Liver (tissue), 9 donors: Measurements from ENCODE around the gene VIM. TPM values are rescaled to one million over a fixed set of nuclear protein-coding genes. Genes with fewer than 3 reads are reported as not detected.

ENCODE experiments used
- DNase-seq: peaks from one replicate; pipeline ENCODE4 v3.0.0-alpha.2; 2017; ENCODE audit warnings: low spot score
- H3K27ac ChIP-seq, 2 donors: one replicate each; pipeline ENCODE4 v1.7.0; 2013; ENCODE audit warnings: inconsistent platforms in 2 of 2, low read length in 2 of 2, control low read depth in 1 of 2, low read depth in 1 of 2, mild to moderate bottlenecking in 1 of 2
- H3K27me3 ChIP-seq, 4 donors: one replicate each; pipeline versions ENCODE4 v1.6.1 to v1.7.0; 2013; ENCODE audit warnings: low read length in 3 of 4, inconsistent platforms in 1 of 4, mild to moderate bottlenecking in 1 of 4, moderate library complexity in 1 of 4; ENCODE audit not compliant: control insufficient read depth in 4 of 4, insufficient read depth in 4 of 4
- H3K36me3 ChIP-seq, 4 donors: one replicate each; pipeline versions ENCODE4 v1.6.1 to v1.7.0; 2013; ENCODE audit warnings: low read length in 3 of 4, mild to moderate bottlenecking in 3 of 4, low read depth in 1 of 4, moderate library complexity in 1 of 4; ENCODE audit not compliant: control insufficient read depth in 4 of 4, insufficient read depth in 3 of 4
- H3K4me1 ChIP-seq, 4 donors: one replicate each; pipeline versions ENCODE4 v1.6.1 to v1.7.0; 2013; ENCODE audit warnings: low read length in 3 of 4, mild to moderate bottlenecking in 3 of 4, moderate library complexity in 1 of 4; ENCODE audit not compliant: control insufficient read depth in 4 of 4, insufficient read depth in 4 of 4
- H3K4me3 ChIP-seq, 3 donors: one replicate each; pipeline versions ENCODE4 v1.6.1 to v1.7.0; 2013; ENCODE audit warnings: low read length in 3 of 3, control low read depth in 1 of 3, low read depth in 1 of 3, mild to moderate bottlenecking in 1 of 3
- H3K9ac ChIP-seq, 2 donors: one replicate each; pipeline ENCODE4 v1.7.0; 2013; ENCODE audit warnings: low read length in 2 of 2, mild to moderate bottlenecking in 2 of 2, moderate library complexity in 2 of 2, control low read depth in 1 of 2, low read depth in 1 of 2
- H3K9me3 ChIP-seq, 4 donors: one replicate each; pipeline versions ENCODE4 v1.6.1 to v1.7.0; 2013; ENCODE audit warnings: low read length in 3 of 4; ENCODE audit not compliant: control insufficient read depth in 4 of 4
- ATF3 ChIP-seq: IDR thresholded peaks from 2 replicates; pipeline ENCODE4 v1.6.1; 2016; ENCODE audit warnings: antibody characterized with exemption
- CTCF ChIP-seq: fragments of 150-350 bp; IDR thresholded peaks from 2 replicates; pipeline ENCODE4 v1.5.1; 2017; ENCODE audit warnings: improper control_type of control experiment, low read depth, low read length; ENCODE audit not compliant: missing input control
- EGR1 ChIP-seq, 2 donors: IDR thresholded peaks; 2 replicates each; pipeline ENCODE4 v1.6.1; 2016 to 2018; ENCODE audit warnings: antibody characterized with exemption in 2 of 2, low read depth in 2 of 2
- FOXA1 ChIP-seq: IDR thresholded peaks from 2 replicates; pipeline ENCODE4 v1.6.1; 2016; ENCODE audit warnings: antibody characterized with exemption
- FOXA2 ChIP-seq: IDR thresholded peaks from 2 replicates; pipeline ENCODE4 v1.6.1; 2016; ENCODE audit warnings: antibody characterized with exemption
- GABPA ChIP-seq, 2 donors: IDR thresholded peaks in 1 of 2; conservative IDR thresholded peaks in 1 of 2; 2 replicates each; pipeline ENCODE4 v1.6.1; 2016; ENCODE audit warnings: antibody characterized with exemption in 2 of 2, mild to moderate bottlenecking in 1 of 2, moderate library complexity in 1 of 2
- HNF4A ChIP-seq, 2 donors: conservative IDR thresholded peaks; 2 replicates each; pipeline ENCODE4 v1.6.1; 2016; ENCODE audit warnings: antibody characterized with exemption in 2 of 2, mild to moderate bottlenecking in 2 of 2
- HNF4G ChIP-seq: IDR thresholded peaks from 2 replicates; pipeline ENCODE4 v1.6.1; 2016; ENCODE audit warnings: antibody characterized with exemption
- JUND ChIP-seq, 2 donors: IDR thresholded peaks; 2 replicates each; pipeline ENCODE4 v1.6.1; 2016; ENCODE audit warnings: antibody characterized with exemption in 2 of 2
- MAX ChIP-seq: IDR thresholded peaks from 2 replicates; pipeline ENCODE4 v1.6.1; 2016; ENCODE audit warnings: antibody characterized with exemption
- NR2F2 ChIP-seq: IDR thresholded peaks from 2 replicates; pipeline ENCODE4 v1.6.1; 2016; ENCODE audit warnings: antibody characterized with exemption
- RAD21 ChIP-seq, 2 donors: IDR thresholded peaks; 2 replicates each; pipeline ENCODE4 v1.6.1; 2016; ENCODE audit warnings: antibody characterized with exemption in 2 of 2, mild to moderate bottlenecking in 2 of 2
- REST ChIP-seq: IDR thresholded peaks from 2 replicates; pipeline ENCODE4 v1.6.1; 2016; ENCODE audit warnings: antibody characterized with exemption, mild to moderate bottlenecking
- RXRA ChIP-seq, 2 donors: IDR thresholded peaks; 2 replicates each; pipeline ENCODE4 v1.6.1; 2017 to 2018; ENCODE audit warnings: antibody characterized with exemption in 2 of 2, mild to moderate bottlenecking in 1 of 2
- SP1 ChIP-seq: IDR thresholded peaks from 2 replicates; pipeline ENCODE4 v1.6.1; 2018; ENCODE audit warnings: antibody characterized with exemption, mild to moderate bottlenecking
- TAF1 ChIP-seq: conservative IDR thresholded peaks from 2 replicates; pipeline ENCODE4 v1.6.1; 2016; ENCODE audit warnings: antibody characterized with exemption, mild to moderate bottlenecking
- YY1 ChIP-seq: IDR thresholded peaks from 2 replicates; pipeline ENCODE4 v1.6.1; 2016; ENCODE audit warnings: antibody characterized with exemption, mild to moderate bottlenecking
- WGBS: extraction: QIAGEN DNeasy Blood & Tissue Kit; methylation state at CpG from one replicate; pipeline ENCODE4 v1.1.7; 2013; 5-methylcytosine and 5-hydroxymethylcytosine counted together
- polyA plus RNA-seq, 2 donors: library from polyadenylated mRNA; stranded (reverse) in 1 of 2; unstranded in 1 of 2; fragments of 200-250 nt in 1 of 2; fragments of >200 nt in 1 of 2; fragmentation: Nextera tagmentation in 1 of 2; extraction: Ambion mirVana in 1 of 2; gene quantifications; one replicate each; pipeline versions ENCODE4 v1.2.1 to v1.2.3, GENCODE V29; 2013 to 2015
- total RNA-seq, 2 donors: library from RNA; depleted of rRNA; stranded (reverse); fragments of >200 nt; gene quantifications; one replicate each; pipeline ENCODE4 v1.2.3, GENCODE V29; 2014
- TF ChIP-seq, protein P1 (sequence below): IDR thresholded peaks from 2 replicates; pipeline ENCODE4 v1.6.1; 2016; ENCODE audit warnings: antibody characterized with exemption
- donor health status: healthy.
- donor health status: healthy.
- donor health status: healthy.
- donor health status: healthy.
- donor health status: healthy.

The VIM gene
- total and polyA plus RNA-seq, 4 donors = 42.5 to 212 (median 100) TPM

DNA sequence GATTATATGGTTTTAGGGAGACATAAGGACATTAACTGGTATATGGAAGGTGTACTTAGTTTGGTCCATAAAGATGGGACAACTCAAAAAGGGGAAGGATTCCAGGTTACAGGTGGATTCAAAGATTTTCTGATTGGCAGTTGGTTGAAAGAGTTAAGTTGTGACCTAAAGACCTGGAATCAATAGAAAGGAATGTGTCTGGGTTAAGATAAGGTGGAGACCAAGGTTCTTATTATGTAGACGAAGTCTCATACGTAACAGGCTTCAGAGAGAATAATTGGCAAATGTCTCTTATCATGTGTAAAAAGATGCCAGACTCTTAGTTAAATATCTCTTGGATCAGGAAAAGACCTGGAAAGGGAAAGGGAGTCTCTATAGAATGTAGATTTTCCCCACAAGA, 25.5 kb upstream of the VIM start (continued):
- TF ChIP-seq, protein P1, sequence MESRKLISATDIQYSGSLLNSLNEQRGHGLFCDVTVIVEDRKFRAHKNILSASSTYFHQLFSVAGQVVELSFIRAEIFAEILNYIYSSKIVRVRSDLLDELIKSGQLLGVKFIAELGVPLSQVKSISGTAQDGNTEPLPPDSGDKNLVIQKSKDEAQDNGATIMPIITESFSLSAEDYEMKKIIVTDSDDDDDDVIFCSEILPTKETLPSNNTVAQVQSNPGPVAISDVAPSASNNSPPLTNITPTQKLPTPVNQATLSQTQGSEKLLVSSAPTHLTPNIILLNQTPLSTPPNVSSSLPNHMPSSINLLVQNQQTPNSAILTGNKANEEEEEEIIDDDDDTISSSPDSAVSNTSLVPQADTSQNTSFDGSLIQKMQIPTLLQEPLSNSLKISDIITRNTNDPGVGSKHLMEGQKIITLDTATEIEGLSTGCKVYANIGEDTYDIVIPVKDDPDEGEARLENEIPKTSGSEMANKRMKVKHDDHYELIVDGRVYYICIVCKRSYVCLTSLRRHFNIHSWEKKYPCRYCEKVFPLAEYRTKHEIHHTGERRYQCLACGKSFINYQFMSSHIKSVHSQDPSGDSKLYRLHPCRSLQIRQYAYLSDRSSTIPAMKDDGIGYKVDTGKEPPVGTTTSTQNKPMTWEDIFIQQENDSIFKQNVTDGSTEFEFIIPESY = no peak

GRCh38 chr10:17202999-17203398, 25.0 kb upstream of the VIM start:
- Histone ChIP-seq H3K9ac (no peak overlapping the region), H3K27me3 (no peaks in the 10 kb centered on the region), H3K27ac (no peak overlapping the region), H3K9me3 (no peaks in the 10 kb centered on the region), H3K36me3 (no peaks in the 10 kb centered on the region), H3K4me1 (peaks cover 0 to 11% (median 4%) of the 10 kb centered on the region in 4 donors), H3K4me3 (no peak overlapping the region)
- WGBS = 94% methylated on average over 4 of the region's 4 CpGs
- no peak for DNase-seq
- TF ChIP-seq FOXA1 = no peak
- TF ChIP-seq YY1 = no peak
- TF ChIP-seq JUND (IDR thresholded peaks at IDR 0.05) = no peak
- TF ChIP-seq ATF3 = no peak
- no peak for TF ChIP-seq RXRA (IDR thresholded peaks at IDR 0.05)
- TF ChIP-seq MAX = no peak
- TF ChIP-seq HNF4A (conservative IDR thresholded peaks at IDR 0.05) = no peak
- TF ChIP-seq, protein P1 = no peak
- TF ChIP-seq NR2F2 = no peak
- TF ChIP-seq GABPA (IDR thresholded peaks at IDR 0.05 in 1 of 2, conservative IDR thresholded peaks at IDR 0.05 in 1 of 2) = no peak
- no peak for TF ChIP-seq TAF1
- no peak for TF ChIP-seq RAD21 (IDR thresholded peaks at IDR 0.05)

GRCh38 chr10:17203416-17203815, 24.6 kb upstream of the VIM start:
- H3K9ac ChIP-seq = no peak overlapping the region
- DNase-seq = no peak
- no peak overlapping the region for H3K27ac ChIP-seq
- H3K27me3 ChIP-seq = no peaks in the 10 kb centered on the region
- H3K4me3 ChIP-seq = no peak overlapping the region
- H3K9me3 ChIP-seq = no peaks in the 10 kb centered on the region
- 31% methylated on average over 3 of the region's 3 CpGs for WGBS
- no peaks in the 10 kb centered on the region for H3K36me3 ChIP-seq
- peaks cover 0 to 11% (median 4%) of the 10 kb centered on the region in 4 donors for H3K4me1 ChIP-seq
- TF ChIP-seq YY1 = no peak
- no peak for TF ChIP-seq HNF4G
- no peak for TF ChIP-seq RXRA (IDR thresholded peaks at IDR 0.05)
- TF ChIP-seq TAF1 = no peak
- TF ChIP-seq JUND (IDR thresholded peaks at IDR 0.05) = no peak
- no peak for TF ChIP-seq FOXA2
- no peak for TF ChIP-seq MAX
- TF ChIP-seq GABPA (IDR thresholded peaks at IDR 0.05 in 1 of 2, conservative IDR thresholded peaks at IDR 0.05 in 1 of 2) = no peak
- no peak for TF ChIP-seq RAD21 (IDR thresholded peaks at IDR 0.05)
- TF ChIP-seq SP1 = no peak
- TF ChIP-seq REST = no peak
- no peak for TF ChIP-seq EGR1 (IDR thresholded peaks at IDR 0.05; ENCODE audit: low read depth in 2 of 2)
- TF ChIP-seq FOXA1 = no peak
- no peak for TF ChIP-seq CTCF
- TF ChIP-seq ATF3 = no peak
- no peak for TF ChIP-seq NR2F2
- no peak for TF ChIP-seq HNF4A (conservative IDR thresholded peaks at IDR 0.05)
